Nucleus accumbens (tissue), 56 donors: ENCODE data around the gene EML4.

ENCODE experiments used
- DNase-seq, 56 donors: peaks; one replicate each; lab custom pipeline; 2025; lab: John Stamatoyannopoulos, UW

The EML4 gene

DNA sequence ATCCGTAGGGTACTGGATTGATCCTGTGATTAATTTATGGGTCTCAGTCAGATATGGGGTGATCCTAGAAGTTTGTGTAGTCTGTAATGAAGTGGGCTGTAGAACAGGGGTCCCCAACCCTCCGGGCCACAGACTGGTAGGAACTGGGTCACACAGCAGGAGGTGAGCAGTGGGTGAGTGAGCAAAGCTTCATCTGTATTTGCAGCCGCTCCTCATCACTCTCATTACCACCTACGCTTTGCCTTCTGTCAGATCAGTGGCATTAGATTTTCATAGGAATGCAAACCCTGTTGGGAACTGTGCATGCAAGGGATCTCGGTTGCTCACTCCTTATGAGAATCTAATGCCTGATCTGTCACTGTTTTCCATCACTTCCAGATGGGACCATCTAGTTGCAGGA, 48.8 kb downstream of the EML4 start:
- DNase-seq = peak in 2 of 56 donors; percentile 3 to 10

DNA sequence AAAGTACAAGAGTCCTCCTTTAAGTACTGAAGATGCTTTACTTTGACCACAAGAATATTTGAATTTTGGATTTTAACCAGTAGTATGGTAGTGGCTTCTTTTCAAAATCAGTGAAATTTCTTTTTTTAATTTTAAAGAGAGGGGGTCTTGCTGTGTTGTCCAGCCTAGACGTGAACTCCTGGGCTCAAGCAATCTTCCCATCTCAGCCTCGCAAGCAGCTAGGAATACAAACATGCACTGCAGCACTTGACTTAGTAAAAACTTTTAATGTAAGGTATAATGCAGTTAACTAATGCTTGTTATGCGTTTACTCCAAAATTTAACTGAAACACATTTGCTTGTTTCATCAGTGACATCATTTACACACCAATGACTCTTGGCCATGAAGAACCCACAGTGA, 49.6 kb downstream of the EML4 start:
- DNase-seq = no peak

DNA sequence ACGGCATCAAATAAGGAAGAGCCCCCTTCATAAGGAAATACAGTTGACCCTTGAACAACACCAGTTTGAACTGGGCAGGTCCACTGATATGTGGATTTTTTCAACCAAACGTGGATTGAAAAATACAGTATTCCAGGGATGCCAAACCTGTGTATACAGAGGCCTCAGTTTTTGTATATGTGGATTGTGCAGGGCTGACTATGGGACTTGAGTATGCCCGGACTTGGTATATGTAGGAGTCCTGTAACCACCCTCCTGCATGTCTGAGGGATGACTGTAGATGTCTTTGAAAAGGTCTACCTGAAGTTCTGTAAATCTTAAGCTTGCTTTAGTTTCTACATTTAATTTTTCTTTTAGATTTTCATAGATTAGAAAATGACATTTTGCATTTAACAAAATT, 50.0 kb downstream of the EML4 start:
- DNase-seq = no peak

DNA sequence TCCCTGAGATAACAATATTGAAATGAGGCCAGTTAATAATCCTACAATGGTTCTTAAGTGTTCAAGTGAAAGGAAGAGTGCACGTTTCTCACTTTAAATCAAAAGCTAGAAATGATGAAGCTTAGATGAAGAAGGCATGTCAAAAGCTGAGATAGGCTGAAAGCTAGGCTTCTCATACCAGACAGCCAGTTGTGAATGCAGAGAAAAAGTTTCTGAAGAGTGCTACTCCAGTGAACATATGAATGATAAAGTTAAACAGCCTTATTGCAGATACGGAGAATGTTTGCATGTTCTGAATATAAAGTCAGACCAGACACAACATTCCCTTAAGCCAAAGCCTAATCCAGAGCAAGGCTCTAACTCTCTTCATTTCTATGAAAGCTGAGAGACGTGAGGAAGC, 51.4 kb downstream of the EML4 start:
- DNase-seq = no peak

DNA sequence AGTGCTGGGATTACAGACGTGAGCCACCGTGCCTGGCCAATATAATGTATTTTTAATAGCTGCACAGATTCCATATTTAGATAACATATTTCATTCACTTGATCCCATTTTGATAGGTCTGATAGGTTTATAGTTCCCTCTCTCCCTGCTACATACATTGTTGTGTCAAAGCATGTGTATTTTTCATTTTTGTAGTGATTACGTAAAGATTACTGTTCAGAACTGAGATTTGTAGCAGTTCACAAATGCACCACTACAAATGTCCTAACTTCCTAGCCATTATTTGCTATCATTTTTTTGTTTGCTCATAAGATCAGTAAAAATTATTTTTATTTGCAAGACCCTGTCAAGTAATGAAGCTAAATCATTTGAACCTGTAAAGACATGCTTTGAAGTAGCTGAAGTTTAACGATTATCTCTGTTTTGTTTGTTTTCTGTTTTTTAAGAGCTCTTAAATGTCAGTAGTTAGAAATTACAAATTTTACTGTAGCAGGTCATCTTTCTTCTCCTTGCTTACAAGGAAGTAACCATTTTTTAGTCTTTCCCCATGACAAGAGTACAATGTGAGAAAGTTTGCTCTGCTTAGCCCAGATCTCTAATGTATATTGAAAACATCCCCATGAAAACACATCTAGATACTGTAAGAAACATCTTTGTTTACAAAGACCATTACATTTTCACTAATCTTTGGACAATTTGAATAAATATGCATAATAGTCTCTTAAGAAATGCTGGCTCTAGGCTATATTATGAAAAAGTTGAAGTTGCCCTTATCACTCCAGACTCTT, 54.1 kb downstream of the EML4 start:
- no peak for DNase-seq

DNA sequence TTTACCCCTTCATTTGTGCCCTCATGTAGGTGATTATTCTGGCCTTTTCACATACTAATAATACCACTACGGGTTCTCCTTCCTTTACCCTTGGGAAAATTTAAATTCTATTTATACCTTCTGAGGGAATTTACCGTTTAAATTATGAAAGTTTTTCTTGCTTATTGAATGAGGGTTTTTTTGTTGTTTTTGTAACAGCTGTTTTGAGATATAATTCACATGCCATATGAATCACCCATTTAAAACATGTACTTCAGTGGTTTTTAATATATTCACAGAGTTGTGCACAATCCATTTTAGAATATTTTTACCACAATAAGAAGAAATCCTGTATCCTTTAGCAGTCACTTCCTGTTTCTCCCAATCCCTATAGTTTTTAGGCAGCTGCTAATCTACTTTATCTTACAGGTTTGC, 54.7 kb downstream of the EML4 start:
- no peak for DNase-seq

DNA sequence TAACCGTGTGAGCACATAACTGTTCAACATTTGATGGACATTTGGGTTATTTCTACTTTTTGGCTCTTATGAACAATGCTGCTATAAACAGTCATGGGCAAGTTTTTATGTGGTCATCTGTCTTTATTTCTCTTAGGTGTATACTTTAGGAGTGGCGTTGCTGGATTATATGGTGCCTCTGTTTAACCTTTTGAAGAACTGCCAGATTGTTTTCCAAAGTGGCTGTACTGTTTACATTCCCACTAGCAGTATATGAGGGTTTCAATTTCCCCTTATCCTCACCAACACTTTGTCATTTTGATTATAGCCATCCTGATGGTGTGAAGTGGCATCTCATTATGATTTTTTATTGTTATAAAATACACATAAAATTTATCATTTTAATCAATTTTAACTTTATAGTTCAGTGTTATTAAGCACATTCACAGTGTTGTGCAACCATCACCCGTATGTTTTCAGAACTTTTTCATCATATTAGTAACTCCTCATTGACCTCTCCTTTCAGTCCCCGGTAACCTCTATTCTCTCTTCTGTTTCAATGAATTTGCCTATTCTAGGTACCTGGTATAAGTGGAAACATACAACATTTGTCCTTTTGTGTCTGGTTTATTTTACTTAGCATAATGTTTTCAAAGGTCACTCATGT, 55.4 kb downstream of the EML4 start:
- no peak for DNase-seq

DNA sequence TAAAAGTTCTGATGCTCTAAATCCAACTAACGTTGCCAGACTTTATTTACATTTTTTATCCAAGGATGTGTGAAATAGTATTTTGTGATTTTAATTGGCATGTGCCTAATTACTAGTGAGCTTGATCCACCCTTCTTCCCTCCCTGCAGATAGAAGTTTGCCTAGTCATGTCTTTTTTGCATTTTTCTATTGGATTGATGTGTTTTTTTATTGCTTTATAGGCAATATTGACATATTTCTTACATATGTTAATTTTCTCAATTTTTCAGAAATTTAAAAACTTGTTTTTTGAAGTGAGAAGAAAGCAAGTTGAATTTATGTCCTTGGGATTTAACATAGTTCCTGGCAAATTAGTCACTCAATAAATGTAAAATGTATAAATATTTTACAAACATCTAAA, 56.4 kb downstream of the EML4 start:
- DNase-seq = no peak

DNA sequence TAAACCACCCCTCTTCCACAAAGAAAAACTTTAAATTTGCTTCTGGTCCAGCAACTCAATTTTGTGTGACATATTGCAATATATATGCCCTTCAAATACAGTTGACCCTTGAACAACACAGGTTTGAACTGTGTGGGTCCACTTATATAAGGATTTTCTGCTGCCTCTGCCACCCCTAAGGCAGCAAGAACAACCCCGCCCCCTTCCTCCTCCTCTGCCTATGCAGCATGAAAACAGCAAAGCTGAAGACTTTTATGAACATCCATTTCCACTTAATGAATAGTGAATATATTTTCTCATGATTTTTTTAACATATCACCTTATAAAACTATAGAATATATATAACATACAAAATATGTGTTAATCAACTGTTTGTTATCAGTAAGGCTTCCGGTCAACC, 58.3 kb downstream of the EML4 start:
- peak in 5 of 56 donors; percentile 1 to 12 (median 5) for DNase-seq

DNA sequence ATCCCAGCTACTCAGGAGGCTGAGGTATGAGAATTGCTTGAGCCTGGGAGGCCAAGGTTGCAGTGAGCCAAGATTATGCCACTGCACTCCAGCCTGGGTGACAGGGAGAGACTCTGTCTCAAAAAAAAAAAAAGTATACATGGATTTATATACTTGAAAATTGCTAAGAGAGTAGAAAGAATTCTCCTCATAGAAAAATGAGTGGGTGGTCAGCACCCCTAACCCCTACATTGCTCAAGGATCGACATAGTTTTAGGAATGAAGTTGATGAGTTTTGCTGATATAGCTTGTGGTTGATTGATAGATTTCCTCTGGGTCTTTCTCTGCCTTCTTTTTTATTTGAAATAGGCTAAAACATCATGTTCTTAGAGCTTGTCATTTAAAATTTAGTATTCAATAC, 58.9 kb downstream of the EML4 start:
- DNase-seq = no peak

DNA sequence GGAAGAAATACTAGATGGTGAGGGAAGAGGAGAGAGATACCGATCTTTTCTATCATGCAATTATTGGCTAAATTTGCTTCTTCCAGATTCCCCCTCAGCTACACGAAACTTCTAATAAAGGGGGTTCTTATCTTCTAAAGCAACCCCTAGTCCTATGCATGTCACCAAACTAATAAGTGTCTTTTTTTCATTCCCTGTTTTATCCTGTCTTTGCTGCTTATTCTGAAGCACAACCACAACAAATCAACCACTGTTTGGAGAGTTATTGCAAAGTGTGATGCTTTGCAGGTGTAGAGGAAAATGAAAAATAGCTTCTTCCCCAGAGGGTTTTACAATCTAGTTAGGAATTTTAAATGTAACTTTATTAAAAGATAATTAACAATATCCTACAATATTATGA, 60.8 kb downstream of the EML4 start:
- DNase-seq = no peak

DNA sequence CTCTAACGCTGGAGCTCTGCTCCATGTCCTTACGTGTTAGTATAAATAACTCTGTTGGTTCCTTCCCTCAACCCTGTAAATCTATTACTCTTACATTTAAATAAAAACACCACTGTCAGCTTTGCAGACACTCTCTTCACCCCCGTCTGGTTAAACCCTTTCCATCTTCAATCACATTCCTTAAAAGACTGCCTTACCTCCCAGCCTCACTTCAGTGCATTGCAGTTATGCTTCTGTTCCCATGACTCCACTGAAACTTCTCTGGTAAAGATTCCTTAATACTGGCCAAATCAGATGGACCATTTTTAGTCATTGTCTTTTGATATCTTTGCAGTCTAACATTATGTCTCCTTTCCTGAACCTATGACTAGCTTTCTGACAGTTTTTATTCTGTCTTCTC, 61.7 kb downstream of the EML4 start:
- DNase-seq = no peak

DNA sequence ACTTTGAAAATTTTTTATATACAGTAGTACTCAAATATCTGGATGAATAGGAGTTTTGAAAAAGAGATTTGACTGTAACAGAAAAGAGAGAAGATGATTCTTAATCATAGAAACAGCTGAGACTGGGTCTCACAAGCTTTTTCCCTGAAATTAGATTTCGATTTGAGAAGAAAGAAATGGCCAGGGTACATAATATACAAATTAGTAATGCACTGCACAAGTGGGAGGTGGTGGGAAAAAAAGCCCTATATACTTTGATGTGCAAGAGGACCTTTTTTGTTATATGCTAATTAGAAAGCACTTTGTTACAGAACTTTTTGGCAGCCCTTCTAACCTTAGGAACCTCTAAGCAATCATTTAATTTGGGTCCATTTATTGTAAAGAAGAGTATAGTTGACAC, 62.9 kb downstream of the EML4 start:
- DNase-seq = no peak

DNA sequence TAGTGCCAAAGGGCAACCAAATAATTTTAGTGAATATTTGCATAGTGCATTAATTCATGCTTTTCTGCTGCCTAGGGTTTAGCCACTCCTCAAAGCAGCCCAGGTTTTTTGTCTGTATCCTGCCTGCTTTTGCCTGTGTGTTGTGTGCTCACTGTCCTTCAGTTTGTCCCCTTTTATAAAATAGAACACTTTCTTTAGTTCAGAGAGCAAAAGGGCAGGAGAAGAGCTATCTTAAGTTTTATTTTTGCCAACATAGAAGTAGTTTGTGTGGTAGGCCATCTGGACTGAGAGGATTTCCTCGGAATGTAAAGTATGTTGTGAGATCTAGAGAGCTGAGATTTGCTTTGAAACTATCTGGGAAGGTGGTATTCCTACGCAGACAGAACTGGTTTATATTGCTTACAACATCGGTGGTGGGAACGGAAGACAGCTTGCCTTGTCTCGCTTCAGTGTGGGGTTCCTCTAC, 64.9 kb downstream of the EML4 start:
- no peak for DNase-seq

DNA sequence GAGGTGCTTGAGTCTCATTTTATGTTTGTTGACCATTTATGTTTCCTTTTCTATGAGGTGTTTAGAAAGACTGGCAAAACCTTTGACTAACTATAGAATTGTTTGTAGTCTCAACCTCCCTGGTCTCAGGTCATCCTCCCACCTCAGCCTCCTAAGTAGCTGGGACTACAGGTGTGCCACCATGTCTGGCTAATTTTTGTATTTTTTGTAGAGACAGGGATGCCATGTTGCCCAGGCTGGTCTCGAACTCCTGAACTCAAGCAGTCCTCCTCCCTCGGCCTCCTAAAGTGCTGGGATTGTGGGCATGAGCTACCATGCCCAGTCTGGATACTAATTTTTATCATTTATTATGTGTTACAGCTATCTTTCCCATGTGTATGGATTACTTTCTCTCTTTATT, 67.8 kb downstream of the EML4 start:
- DNase-seq = no peak

DNA sequence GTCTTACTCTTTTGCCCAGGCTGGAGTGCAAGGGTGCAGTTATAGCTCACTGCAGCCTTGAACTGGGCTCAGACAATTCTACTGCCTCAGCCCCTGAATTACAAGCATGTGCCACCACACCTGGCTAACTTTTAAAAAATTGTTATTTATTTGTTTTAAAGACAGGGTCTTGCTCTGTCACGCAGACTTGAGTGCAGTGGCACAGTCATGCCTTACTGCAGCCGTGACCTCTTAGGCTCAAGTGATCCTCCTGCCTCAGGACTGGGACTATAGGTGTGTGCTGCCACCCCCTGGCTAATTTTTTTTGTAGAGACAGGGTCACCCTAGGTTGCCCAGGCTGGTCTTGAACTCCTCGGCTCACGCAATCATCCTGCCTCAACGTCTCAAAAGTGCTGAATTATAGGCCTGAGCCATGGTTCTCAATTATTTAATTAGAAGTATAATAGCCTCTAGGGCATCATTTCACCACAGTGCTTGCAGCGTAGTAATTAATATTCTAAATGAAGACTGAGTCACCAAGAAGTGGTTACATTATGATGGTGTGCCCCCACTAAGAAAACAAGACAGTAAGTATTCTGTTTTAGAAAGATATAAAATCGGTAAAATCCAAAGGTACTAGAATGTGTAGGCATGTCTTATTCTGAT, 69.6 kb downstream of the EML4 start:
- DNase-seq = peak in 14 of 56 donors; percentile 1 to 30 (median 3)

DNA sequence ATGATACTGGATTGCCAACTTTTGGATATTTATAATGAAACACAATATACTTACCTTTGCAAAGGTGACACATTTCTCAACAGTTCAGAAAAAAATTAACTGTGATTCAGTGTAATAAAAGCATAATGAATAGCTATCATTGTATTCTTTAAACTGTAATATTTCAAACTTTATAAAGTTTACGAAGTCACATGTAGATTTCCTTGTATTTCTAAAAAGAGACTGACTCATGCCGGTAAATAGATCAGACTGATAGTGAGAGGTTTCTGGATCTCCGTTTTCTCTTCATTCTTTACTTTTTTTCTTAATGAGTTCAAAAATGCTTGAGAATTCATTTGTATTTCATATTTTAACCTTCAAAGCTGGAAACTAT, 70.1 kb downstream of the EML4 start:
- no peak for DNase-seq

DNA sequence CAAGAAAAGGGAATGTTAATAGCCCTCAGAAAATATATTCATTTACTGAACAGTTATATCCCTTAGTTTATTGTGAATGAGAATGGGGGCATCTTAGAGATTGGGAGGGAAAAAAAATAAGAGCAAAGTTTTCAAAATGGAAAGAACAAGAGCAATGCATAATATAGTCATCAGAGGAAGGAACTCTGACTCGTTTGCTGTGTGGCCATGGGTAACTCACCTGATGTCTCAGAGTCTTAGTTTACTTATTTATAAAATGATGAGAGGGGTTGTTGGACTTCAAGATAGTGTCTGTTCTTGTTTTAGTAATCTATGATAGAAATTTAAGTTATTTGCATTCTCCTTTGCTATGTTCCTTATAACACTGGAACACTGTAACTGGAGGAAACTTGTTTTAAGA, 70.7 kb downstream of the EML4 start:
- no peak for DNase-seq

DNA sequence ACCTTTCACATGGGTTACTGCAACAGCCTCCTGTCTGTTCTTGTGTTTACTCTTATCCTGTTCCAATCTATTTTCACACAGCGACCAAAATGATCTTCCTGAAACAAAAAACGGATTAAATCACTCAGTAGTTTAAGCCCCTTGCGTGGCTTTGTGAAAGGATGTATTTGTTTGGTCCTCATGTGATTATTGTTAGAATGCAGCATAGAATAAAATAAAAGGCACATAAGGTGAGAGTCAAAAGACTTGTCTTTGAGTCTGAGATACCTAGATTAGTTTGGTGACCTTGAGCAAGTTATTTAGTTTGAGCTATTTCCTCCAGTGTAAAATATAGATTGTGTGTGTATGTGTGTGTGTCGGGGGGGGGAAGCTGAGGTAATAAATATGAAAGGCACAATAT, 72.4 kb downstream of the EML4 start:
- DNase-seq = no peak

DNA sequence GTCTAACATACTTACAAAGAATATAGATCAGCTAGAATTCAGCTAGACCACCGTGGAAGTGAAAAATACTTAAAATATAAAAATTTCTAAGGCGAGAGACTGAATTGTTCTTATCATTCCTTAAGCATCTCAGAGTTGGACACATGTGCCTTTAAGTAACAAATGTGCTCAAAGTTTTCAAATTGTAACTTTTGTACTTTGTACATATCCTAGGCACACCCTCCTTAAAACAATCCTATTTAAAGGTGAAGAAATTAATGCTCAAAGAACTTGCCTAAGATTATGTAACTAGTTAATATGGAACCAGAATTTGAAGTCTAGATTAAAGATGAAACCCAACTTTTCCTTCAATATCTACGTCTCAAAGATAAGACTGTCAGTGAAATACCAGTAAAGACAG, 74.1 kb downstream of the EML4 start:
- DNase-seq = no peak

DNA sequence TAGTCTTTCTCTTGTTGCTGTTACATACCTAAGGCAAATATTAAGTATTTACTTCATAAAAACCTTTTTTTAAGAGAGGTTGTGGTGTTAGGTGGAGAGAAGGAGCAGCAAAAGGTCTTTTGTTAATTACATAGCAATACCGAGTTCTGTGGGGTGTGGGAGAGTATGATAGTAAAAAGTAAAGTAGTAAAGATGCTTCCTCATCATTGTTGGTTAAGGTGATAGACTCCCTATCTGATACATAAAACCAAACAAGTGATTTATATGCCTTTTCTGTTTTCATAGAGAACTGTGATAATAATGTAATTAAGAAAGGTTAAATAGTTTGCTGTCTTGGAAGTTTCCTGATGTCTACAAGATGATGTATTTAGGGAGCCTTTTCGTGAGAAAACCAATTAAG, 75.4 kb downstream of the EML4 start:
- DNase-seq = no peak

DNA sequence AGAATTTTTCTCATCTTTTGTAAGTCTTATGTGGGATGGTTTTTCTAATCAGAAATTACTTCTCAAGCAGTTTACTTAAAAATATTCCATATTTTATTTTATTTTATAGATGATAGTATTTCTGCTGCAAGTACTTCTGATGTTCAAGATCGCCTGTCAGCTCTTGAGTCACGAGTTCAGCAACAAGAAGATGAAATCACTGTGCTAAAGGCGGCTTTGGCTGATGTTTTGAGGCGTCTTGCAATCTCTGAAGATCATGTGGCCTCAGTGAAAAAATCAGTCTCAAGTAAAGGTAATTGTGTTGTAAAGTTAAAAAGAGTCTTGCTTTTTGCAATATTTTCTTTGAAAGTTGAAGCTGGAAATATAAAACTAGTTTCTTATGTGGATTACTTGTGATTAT, 76.2 kb downstream of the EML4 start:
- no peak for DNase-seq
